Daoy (cell line): ENCODE data around the gene HS6ST2. TPM values are rescaled to one million over a fixed set of nuclear protein-coding genes. Genes with fewer than 3 reads are reported as not detected.

Experiments used
- DNase-seq: peaks from one replicate; pipeline ENCODE4 v3.0.0-alpha.2; 2015; ENCODE audit warnings: low read depth
- total RNA-seq: library from RNA; depleted of rRNA; stranded (reverse); fragments of >200 nt; shearing (Covaris generic); gene quantifications from 2 replicates; pipeline ENCODE4 v1.2.3, GENCODE V29; 2014

Gene HS6ST2
- total RNA-seq, 1 experiment from 2014 or later, result 10.1 TPM

GRCh38 chrX:132742246-132742645 lies 216.2 kb downstream of the HS6ST2 start:
- no peak for DNase-seq

GRCh38 chrX:132741689-132742088 lies 216.7 kb downstream of the HS6ST2 start:
- DNase-seq, result peak; percentile 29

DNA sequence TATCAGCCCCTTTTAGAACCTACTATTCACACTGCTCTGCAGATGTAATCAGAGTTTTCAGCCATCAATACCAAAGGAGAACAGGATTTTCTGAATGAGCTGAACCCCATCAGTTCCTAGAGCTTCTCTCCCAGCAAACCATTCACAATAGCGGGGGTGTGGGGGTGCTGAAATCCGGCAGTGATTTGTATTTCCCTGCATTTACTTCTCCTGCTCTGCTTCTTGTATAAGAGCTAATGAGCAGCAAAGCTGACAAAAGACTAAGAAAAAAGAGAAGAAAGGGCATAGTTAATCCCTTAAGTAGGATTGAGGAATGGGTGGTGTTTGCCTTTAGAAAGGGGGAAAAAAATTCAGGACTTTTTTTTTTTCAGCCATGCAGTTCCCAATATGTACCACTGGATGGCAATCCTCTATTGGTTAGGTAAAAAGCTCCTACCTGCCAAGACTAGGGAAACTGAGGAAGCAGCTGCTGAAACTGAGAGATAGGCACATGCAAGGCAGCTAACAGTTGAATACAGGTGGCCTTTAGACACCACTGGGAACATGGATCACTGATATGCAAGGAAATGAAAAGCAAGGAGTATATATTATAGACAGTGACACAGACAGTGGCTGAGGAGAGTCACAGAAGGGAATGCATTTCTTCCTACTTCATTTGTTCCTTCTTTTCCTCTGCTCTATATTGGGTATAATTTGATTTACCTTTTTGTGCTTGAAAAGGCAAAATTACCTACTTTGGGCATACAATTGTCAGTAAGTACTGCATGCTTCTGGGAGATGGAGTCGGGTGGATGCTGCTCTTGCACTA lies 217.9 kb downstream of the HS6ST2 start:
- no peak for DNase-seq

DNA sequence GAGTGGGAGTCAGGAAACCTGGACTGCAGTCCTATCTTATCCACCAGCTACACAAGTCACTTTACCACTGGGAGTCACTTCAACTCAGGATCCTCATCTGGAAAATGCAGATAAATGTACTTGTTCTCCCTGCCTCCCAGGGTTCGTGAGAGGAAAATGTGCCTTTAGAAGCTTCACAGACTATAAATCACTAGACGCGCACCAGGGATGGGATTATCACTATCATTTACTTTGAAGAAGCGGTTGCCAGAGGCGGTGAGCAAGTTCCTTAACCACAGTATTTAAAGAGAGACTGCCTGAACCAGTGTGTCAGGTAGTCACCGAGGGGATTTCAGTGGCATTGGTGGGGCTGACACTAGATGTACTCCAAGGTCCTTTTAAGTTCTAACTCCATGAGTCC lies 219.5 kb downstream of the HS6ST2 start:
- no peak for DNase-seq

DNA sequence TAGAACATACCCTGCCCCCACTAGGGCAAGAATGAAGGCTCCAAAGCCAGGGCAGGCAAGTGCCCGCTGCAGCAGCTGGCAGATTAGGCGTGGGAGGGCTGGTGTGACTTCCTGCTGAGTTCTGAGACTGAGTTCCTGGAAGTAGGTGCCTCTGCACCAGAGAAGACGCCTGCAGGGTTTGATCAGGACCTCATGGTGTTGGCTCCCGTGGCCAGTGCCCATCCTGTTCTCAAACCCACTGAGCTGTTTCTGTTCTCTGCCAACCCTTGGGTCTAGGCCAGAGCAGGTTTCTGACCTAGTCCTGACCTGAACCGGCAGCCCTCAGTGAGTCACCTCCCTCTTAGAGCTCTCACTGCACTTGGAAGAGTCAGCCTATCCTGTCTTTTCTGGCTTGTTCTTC lies 220.7 kb downstream of the HS6ST2 start:
- DNase-seq, result peak; percentile 52

GRCh38 chrX:132732236-132732635 lies 226.2 kb downstream of the HS6ST2 start:
- no peak for DNase-seq

DNA sequence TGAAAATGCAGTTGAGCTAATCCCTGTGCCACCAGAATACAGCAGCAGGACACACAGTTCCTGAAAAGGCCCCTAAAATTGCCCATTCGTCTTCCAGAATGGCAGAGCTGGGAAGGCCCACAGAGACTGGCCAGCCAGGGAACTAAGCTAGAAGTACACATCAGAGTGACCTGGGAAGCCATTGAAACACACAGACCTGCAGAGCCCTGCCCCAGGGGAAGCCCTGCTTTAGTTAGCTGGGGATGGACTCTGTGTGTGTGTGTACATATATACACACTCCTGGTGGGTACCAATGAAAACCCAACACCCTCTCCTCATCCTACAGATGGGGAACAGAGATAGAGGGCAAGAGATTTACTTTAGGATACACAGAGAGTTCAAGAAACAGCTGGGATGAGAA lies 227.7 kb downstream of the HS6ST2 start:
- no peak for DNase-seq

DNA sequence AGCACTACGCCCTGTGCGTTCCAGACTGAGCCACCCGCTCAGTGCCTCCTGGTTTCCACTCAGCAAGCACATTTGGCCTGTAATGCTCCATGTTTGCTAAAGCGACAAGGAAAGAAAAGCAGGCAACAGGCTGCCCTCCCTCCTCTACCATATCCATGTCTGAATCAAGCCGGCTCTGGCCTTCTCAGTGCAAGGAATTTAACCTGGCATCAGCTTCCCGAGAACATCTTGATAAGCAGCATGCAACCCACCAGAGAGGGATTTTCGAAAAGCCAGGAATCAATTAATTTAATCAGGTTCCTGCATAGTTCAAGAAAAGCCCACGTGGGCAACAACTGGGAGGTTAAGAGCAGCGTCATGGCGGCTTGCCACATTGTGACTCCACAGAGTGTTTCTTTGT lies 228.2 kb downstream of the HS6ST2 start:
- DNase-seq, result no peak

DNA sequence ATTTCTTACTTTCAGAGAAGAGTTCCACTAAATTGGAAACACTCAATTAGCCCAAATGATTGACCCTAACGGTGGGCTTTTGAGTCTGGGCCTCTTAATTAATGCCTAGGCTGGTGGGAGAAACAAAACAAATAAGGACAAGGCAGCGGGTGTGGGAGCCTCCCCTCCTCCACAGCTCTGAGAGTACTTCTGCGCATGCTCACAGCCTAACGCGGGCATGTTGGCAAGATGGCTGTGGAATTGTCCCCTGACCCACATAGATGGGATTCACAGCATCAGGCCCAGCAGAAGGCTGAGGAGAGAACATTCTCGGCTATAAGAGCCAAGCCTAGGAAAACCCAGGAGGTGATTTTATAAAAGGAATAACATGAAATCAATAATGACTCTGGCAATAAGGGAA lies 230.1 kb downstream of the HS6ST2 start:
- DNase-seq, result no peak

DNA sequence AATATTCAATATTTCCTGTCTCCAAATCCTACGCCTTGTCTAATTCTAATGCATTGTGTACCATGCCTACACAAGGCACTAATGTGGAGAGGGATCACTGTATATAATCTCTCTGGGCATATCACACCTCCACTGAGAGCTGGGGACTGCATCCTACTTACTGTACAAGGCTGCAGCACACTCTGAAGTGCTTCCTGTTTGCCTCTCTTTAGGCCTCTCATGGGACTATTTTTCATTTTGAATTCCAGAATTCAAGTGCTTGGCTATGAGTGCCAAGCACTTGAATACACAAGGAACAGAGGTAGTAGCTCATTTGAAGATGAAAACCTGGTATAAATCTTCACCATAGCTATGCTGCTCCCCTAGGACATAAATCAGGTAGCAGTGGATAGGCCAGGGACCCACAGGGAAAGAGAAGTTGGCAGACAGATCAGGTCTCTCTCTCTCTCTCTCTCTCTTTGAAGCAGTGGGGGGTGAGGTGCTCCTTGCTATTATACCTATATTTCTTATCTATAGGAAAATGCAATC lies 239.9 kb downstream of the HS6ST2 start:
- DNase-seq, result no peak

DNA sequence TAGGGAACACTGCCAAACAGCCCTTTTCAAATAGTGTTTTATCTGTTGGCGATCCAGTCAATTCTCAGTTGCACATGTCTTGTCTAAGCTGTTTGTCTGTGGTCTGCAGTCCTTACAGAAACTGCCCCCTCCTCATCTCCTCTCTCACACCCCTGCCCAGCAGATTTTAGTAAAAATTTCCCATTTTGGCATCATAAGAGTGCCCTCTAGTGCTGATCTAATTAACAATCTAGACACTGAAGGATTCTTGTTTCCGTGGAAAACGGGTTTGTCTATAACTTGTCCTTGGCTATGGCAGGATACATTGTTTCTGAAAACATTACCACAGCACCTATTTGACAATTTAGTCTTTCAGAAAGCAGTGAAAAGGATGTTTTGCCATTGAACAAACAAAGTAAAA lies 242.4 kb downstream of the HS6ST2 start:
- DNase-seq, result no peak

GRCh38 chrX:132714913-132715312 lies 243.5 kb downstream of the HS6ST2 start:
- no peak for DNase-seq

GRCh38 chrX:132712350-132712749 lies 246.1 kb downstream of the HS6ST2 start:
- no peak for DNase-seq

- peak; percentile 32 for DNase-seq
Measured at GRCh38 chrX:132710656-132711155, 247.7 kb downstream of the HS6ST2 start.

- DNase-seq, result no peak
Measured at GRCh38 chrX:132708529-132708928, 249.9 kb downstream of the HS6ST2 start.

GRCh38 chrX:132704769-132705168 lies 253.7 kb downstream of the HS6ST2 start:
- DNase-seq, result no peak

GRCh38 chrX:132694382-132694781 lies 264.0 kb downstream of the HS6ST2 start:
- no peak for DNase-seq

DNA sequence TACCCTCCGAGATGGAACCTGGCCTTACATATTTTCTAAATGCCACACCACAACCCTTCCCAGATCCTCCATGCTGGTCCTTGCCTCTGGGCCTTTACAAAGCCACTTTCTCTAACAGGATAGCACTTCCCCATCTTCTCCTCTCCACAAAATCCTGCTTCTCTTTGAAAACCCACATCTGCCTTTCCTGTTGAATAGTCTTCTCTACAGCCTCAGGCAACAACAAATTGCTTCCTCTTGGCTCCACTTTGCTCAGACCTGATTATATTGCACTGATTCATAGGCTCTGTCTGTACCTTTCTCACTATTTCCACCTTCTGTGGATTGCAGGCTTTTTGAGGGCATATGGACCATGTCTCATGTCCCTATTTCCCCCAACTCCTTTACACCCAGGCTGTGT lies 265.9 kb downstream of the HS6ST2 start:
- no peak for DNase-seq

GRCh38 chrX:132692066-132692465 lies 266.4 kb downstream of the HS6ST2 start:
- DNase-seq, result peak; percentile 5

DNA sequence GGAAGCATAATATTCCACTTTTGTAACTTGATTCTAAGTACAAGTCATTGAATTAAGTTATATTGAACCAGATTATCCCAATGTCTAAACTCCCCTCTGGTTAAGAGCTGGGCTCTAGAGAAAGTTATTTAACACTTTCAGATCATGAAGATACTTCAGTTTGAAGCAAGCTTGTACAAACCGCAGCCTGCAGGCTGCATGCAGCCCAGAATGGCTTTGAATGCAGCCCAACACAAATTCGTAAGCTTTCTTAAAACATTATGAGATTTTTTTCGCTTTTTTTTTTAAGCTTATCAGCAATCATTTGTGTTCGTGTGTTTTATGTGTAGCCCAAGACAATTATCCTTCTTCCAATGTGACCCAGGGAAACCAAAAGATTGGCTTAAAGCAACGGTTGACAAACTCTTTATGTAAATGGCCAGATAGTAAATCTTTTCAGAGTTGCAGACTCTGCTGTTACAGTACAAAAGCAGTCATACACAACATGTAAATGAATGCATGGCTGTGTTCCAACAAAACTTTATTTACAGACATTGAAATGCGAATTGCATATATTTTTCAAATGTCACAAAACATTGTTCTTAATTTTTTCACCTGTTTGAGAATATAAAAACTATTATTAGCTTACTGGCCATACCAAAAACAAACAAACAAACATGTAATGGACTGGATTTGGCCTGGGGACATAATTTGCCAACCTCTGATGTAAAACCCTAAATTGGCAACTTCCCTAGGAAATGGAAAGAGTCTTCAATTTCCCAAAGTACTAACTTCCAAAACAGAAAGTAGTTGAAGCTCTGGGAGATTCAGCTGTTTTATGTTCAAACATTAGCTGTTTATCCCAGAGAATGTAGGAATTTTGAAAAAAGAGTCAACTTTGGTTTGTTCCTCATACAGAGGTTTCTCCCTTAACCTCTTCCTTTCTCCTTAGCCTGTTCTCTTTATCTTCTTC lies 268.5 kb downstream of the HS6ST2 start:
- no peak for DNase-seq

DNA sequence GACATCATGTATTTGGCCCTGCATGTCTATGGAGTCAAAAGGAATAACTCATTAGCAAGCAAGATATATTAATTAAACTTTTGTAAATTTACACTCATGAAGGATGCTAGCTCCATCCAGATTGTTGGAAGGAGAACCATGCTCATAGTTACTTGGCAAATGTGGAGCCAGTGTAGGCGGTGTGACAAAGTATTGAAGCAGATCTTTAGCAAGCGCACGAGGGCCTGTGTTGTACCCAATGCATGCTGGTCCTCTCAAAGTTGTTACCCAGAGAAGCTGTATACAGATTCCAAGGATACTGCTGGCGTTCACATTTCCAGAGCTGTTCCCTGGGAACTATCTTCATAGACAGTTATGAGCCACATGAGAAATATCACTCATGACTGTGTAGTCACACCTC lies 273.2 kb downstream of the HS6ST2 start:
- no peak for DNase-seq

GRCh38 chrX:132677233-132677716 lies 281.2 kb downstream of the HS6ST2 start:
- DNase-seq, result no peak
